LoVo (cell line): Measurements from ENCODE around the gene SARDH.
A peak's percentile ranks its signal among the peaks of the same experiment; 100 is the strongest.

Experiments used
- DNase-seq: peaks from one replicate; pipeline ENCODE4 v3.0.0-alpha.2; 2016; ENCODE audit warnings: low spot score

The SARDH gene

GRCh38 chr9:133737774-133738639, at the start of gene SARDH:
Gene SARDH, minus strand, starts transcription at chr9:133738352. Its CDS starts 4,179 bp downstream, at chr9:133734173.
- no peak for DNase-seq

DNA sequence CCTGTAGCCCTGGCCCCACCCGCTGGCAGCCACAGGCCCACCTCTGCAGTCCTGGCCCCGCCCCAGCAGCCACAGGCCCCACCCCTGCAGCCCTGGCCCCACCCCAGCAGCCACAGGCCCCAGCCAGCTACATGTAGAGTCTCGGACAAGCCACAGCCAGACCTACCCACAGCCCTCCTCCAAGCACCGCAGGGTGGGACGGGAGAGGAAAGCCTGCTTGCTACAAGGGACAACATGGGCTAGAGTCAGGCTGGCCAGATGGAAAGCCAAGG, 49.5 kb upstream of the SARDH start:
- no peak for DNase-seq

GRCh38 chr9:133786907-133787753, 49.0 kb upstream of the SARDH start:
- no peak for DNase-seq

DNA sequence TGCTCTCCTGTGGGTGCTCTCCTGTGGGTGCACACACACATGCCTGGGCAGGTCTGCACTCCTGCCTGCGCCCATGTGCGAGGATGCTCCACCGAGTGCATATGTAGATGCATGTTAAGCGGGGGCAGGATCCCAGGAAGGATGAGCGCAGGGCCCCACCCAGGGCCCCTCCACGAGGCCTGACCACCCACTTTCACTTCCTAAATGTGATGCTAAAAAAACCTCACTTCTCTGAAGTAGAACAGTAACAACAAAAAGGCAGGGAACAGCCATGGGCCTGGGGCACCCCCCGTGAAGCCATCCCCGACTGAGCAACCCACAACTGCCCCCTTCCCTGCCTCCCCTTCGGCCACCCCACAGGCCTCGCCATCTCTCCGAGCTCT, 48.2 kb upstream of the SARDH start:
- no peak for DNase-seq

- DNase-seq = no peak
These were observed 47.7 kb upstream of the SARDH start for GRCh38 chr9:133785753-133786370.

DNA sequence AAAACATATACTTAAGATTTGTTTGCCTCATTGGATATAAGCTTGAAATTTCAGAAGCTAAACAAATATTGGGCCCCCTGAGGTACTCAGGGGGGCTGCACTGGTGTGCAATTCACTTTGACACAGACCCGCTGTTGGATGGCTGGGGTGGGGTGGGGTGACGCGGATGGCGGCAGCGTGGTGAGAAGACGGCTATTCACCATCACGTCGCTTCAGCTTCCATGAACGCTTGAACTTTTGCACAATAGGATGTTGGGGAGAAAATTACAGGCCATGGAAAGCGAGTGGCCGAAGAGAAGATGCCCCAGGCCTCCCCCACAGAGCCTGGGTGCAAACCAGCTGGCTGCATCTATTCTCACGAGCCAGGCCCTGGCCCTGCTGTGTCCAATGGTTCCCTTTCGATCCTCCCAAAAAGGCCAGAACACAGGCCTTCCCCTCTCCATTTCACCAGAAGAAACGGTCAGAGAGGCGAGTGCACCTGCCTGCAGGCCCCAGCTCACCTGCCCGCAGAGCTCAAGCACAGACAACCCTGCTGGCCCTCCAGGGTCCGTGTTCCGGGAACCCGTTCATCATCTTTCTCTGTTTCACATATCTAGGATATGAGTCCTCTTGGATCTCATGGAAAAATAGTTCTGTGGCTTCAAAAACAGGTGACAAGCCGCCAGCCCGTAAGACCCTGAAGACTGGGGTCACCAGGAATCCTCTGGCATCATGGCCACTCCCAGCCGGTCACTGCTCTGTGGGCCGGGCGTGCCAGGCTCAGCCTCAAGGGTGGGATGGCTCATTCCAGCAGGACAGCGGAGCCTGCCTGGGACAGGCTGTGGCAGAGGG, 46.8 kb upstream of the SARDH start:
- DNase-seq = no peak

DNA sequence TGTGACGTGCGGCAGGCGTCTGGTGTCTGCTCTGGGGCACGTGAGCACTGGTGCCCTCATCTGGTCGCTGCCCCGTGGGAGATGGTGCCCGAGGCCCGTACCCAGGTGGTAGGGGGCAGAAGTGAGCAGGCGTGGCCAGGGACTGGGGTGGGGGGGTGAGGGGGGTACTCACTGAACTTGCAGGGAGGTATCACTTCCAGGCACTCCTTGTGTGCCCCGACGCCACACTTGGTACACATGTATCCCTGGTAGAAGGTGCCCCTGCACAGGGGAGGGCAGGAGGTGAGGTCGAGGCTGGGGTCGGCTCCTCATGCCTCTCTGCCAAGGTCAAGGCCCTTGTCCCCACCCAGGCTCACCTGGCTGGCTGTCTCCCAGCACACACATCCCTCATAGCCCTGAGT, 45.2 kb upstream of the SARDH start:
- no peak for DNase-seq

GRCh38 chr9:133782157-133783130, 44.3 kb upstream of the SARDH start:
- peak; percentile 34 for DNase-seq

- DNase-seq = no peak
These were observed 43.6 kb upstream of the SARDH start for GRCh38 chr9:133781828-133782135.

DNA sequence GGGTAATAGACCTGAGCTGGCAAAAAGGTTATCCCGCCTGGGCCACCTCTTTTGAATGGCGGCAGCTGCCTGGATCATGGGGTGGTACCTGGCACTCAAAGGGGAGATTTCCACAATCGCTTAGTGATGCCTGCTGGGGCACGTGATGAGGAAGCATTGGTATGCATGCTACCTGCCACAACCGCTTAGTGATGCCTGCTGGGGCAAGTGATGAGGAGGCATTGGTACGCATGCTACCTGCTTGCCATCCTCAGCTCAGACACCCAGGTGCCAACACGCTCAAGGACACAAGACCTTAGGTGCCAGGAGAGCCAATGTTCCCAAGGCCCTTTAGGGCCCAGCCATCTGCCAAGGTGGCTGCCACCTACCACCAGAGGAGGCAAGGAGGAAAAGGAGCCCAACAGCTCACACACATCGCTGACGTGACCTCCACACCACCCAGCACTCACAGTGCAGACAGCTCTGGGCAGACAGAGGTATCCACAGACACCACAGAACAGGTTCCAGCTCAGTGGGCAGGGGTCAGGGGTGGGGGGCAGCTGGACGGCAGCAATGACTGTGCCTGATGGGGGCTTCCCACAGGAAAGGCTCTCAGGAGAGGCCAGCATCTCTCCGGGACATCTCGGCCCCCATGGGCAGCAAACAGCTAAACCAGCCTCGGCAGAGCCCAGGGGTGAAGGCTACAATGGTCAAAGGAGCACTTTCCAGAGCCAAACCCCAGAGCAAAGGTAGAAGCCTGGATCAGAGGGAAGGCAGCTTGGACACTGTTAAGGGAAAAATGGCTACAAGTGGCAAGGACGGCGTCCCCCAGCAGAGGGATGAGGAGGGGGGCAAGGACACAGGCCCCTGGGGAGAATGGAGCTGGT, 43.0 kb upstream of the SARDH start:
- DNase-seq = no peak

- no peak for DNase-seq
These were observed 42.3 kb upstream of the SARDH start for GRCh38 chr9:133780404-133780945.

- no peak for DNase-seq
These were observed 41.6 kb upstream of the SARDH start for GRCh38 chr9:133779516-133780403.

- no peak for DNase-seq
These were observed 40.9 kb upstream of the SARDH start for GRCh38 chr9:133779081-133779480.

- no peak for DNase-seq
These were observed 40.3 kb upstream of the SARDH start for GRCh38 chr9:133778336-133779013.

- no peak for DNase-seq
These were observed 39.7 kb upstream of the SARDH start for GRCh38 chr9:133777871-133778270.

DNA sequence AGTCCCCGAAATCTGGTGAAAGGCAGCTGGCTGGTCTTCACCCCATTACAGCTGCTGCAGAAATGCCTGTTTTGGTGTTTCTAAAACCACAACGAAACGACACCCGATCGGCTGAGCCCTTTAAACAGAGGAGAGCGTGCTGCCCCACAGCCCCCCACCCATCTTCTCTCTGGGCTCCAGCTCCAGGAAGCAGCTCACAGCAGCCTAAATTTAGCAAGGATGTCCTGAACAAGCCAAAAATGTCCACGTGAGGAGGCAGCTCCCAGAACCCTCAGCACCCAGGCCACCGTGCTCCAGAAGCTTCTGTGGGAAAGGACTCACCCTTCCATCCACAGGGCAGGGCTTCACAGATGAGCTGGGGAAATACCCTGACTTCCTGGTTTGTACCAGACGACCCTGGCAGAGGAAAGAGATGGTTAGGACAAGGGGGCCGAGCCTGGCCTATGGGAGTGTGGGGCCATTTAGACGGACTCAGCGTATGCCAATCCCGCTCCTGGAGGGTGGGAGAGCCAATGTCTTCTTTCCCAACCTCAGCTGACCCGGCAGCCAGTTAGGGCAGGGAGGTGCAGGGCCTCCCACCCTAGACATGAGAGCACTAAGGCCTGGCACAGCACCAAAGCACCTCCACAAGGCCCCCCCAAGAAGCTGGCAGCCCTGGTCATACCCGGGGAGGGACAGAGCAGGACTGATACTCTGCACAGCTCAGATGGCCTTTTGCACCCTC, 39.1 kb upstream of the SARDH start:
- no peak for DNase-seq
